PFSK-1 (cell line): ENCODE measurements around the gene CAMTA1.

ENCODE experiments used
- FOXP2 ChIP-seq: optimal IDR thresholded peaks from 2 replicates; pipeline ENCODE3; 2011; ENCODE audit warnings: borderline replicate concordance, control low read depth, inconsistent platforms; ENCODE audit not compliant: insufficient read depth; ENCODE audit errors: extremely low read length, extremely low read depth
- POLR2AphosphoS5 ChIP-seq: IDR thresholded peaks from 2 replicates; pipeline ENCODE4 v1.6.1; 2012; ENCODE audit warnings: low read depth, mild to moderate bottlenecking, control low read depth, low read length, moderate library complexity
- REST ChIP-seq, 2 experiments: IDR thresholded peaks; 2 replicates each; pipeline versions ENCODE4 v1.6.1 to v1.8.0; 2011 to 2012; ENCODE audit warnings: low read depth in 2 of 2, low read length in 2 of 2, control low read depth in 1 of 2, inconsistent platforms in 1 of 2, mild to moderate bottlenecking in 1 of 2, moderate library complexity in 1 of 2; ENCODE audit not compliant: insufficient read depth in 1 of 2
- SIN3A ChIP-seq: IDR thresholded peaks from 2 replicates; pipeline ENCODE4 v1.6.1; 2012; ENCODE audit warnings: mild to moderate bottlenecking, low read length, moderate library complexity, borderline replicate concordance; ENCODE audit not compliant: insufficient read depth
- TAF1 ChIP-seq: IDR thresholded peaks from 2 replicates; pipeline ENCODE4 v1.6.1; 2012; ENCODE audit warnings: low read length, control low read depth, borderline replicate concordance; ENCODE audit not compliant: insufficient read depth

Gene CAMTA1

DNA sequence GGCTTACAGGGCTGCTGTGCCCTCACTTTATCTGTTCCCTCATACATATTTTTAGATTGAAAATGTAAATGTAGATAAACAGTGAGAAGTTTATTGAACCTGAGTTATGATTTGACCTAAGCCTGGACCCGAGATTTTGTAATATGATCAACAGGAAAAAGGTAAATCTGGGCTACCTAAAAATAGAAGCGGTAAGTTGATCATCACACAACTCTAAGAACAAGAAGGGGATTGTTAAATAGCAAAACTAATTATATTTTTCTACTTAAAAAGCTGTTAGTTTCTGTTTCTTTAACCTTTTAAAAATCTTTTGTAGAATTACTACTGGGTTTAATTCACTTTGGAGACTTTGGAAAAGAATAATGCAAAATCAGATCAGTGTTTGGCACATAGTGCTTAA, 35.6 kb downstream of the CAMTA1 start:
- no peak for TF ChIP-seq POLR2AphosphoS5
- TF ChIP-seq FOXP2, result no peak
- no peak for TF ChIP-seq SIN3A
- no peak for TF ChIP-seq REST (IDR thresholded peaks at IDR 0.05; ENCODE audit: insufficient read depth in 1 of 2, low read depth in 2 of 2, low read length in 2 of 2)
- no peak for TF ChIP-seq TAF1

DNA sequence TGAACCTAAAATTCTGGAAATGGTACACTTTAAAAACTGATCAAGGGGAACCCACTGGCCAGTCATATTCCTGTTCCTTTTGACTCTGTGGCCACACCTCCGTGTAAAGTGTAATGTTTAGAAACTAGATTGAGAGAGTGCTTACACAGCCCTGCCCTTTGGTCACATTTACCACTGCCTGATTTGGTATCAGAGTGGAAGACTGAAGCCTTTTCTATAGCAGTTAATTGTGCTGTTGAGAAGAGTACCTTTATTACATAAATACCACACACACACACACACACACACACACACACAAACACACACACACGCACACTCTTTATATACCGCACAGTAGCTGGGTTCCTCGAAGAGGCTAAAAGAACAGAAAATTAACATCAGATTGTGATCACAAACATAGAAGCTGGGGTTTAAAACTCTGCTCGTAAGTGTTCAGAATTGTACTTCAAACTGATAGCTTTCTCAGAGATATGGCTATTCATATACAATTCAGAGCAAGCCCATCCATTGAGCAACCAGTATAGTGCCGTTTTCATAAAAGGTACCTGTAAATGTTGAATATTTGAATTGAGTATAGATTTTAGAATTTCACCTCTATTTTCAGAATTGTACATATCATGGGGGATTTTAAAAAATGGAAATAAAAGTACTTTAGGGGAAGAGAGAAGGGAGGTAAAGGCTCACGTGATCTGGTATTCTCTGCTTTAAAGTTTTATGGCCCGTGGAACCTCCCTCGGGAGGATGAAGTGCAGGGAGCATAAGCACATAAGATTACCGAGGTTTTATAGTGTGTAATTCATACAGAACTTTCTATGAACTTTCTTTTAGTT, 37.5 kb downstream of the CAMTA1 start:
- TF ChIP-seq FOXP2 (no peak), REST (IDR thresholded peaks at IDR 0.05; ENCODE audit: insufficient read depth in 1 of 2, low read depth in 2 of 2, low read length in 2 of 2) (no peak), SIN3A (no peak), TAF1 (no peak), POLR2AphosphoS5 (no peak)

DNA sequence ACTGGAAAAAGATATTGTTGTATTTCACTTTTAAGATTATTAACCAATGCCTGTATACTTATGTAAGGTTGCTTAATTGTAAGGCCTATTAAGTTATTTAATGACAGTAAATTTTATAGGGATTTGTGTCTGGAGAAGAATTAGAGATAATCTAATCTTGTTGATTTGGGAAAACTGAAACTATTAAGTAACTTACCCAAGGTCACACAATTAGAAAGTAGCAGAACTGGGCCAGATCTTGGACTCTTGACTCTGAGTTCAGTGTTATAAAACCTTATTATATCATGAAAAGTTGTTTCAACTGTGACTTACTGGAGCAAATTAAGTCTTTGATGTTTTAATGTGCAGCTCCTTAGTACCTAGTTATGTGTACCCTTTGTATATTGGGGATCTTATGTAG, 38.5 kb downstream of the CAMTA1 start:
- TF ChIP-seq REST (IDR thresholded peaks at IDR 0.05; ENCODE audit: insufficient read depth in 1 of 2, low read depth in 2 of 2, low read length in 2 of 2) (no peak), TAF1 (no peak)

- no peak for TF ChIP-seq SIN3A
- TF ChIP-seq REST (IDR thresholded peaks at IDR 0.05; ENCODE audit: insufficient read depth in 1 of 2, low read depth in 2 of 2, low read length in 2 of 2), result no peak
- TF ChIP-seq FOXP2, result no peak
- no peak for TF ChIP-seq POLR2AphosphoS5
- TF ChIP-seq TAF1, result no peak
Observed at GRCh38 chr1:6824665-6825368, 39.6 kb downstream of the CAMTA1 start.
